ENCODE measurements around the gene GPI. TPM values are rescaled to one million over a fixed set of nuclear protein-coding genes. Genes with fewer than 3 reads are reported as not detected.

Gene GPI
- polyA plus RNA-seq, 1 of the 3 experiments (the other 2 are of a cell fraction) = 144 TPM

- Histone ChIP-seq H4K20me1 (ENCODE audit: insufficient read depth) (peaks cover 46% of the 10 kb centered on the region), H3K36me3 (replicated peaks in 1 of 2; ENCODE audit: control insufficient read depth in 1 of 2, insufficient read depth in 2 of 2, low read length in 1 of 2) (peaks cover 39 to 82% of the 10 kb centered on the region in 2 experiments), H3K27me3 (ENCODE audit: insufficient read depth) (no peaks in the 10 kb centered on the region), H2AFZ (ENCODE audit: low read depth) (no peak overlapping the region), H3K79me2 (ENCODE audit: insufficient read depth) (peaks cover 100% of the 10 kb centered on the region), H3K27ac (ENCODE audit: low read depth in 2 of 2, low read length in 1 of 2) (no peak overlapping the region), H3K4me1 (ENCODE audit: control insufficient read depth in 1 of 2, insufficient read depth in 2 of 2, low read depth in 1 of 2, low read length in 1 of 2) (no peaks in the 10 kb centered on the region), H3K4me3 (ENCODE audit: low read depth in 2 of 2, low read length in 1 of 2) (no peak overlapping the region), H3K4me2 (no peak overlapping the region), H3K9me3 (no peaks in the 10 kb centered on the region), H3F3A (replicated peaks; ENCODE audit: insufficient read depth) (no peaks in the 10 kb centered on the region), H3K9ac (no peak overlapping the region), H3K9me2 (no peaks in the 10 kb centered on the region)
- DNase-seq = no peak
- 99% methylated on average over 3 of the region's 3 CpGs for WGBS (ENCODE audit: low lambda C conversion rate)
- POLR2A ChIA-PET = no interaction called here
- TF ChIP-seq FOXM1 (IDR thresholded peaks at IDR 0.05; ENCODE audit: low read depth) = no peak
- no peak for TF ChIP-seq REST (IDR thresholded peaks at IDR 0.05; ENCODE audit: low read depth, low read length)
- no peak for TF ChIP-seq USF1 (IDR thresholded peaks at IDR 0.05; ENCODE audit: borderline replicate concordance, low read depth)
- no peak for TF ChIP-seq SIN3A (IDR thresholded peaks at IDR 0.05; ENCODE audit: borderline replicate concordance, low read depth, low read length)
- no peak for TF ChIP-seq EZH2phosphoT487 (IDR thresholded peaks at IDR 0.05; ENCODE audit: borderline replicate concordance, low read depth)
- TF ChIP-seq PBX3 (IDR thresholded peaks at IDR 0.05) = no peak
- no peak for TF ChIP-seq TAF1 (IDR thresholded peaks at IDR 0.05; ENCODE audit: borderline replicate concordance, low read depth, low read length)
- TF ChIP-seq ELF1 (IDR thresholded peaks at IDR 0.05) = no peak
- TF ChIP-seq GATA2 (CRISPR knock-in tag; IDR thresholded peaks at IDR 0.05) = no peak
- CTCF ChIA-PET = interaction anchor here (1.6 kb wide), 1 partner anchor 41 kb away, joined by 3 read pairs; no protein-coding TSS in a partner anchor
Observed at GRCh38 chr19:34436716-34437115, 71.7 kb downstream of the GPI start.

- ChIA-PET CTCF (interaction anchor here (1.1 kb wide), 2 partner anchors 16 to 18 kb away, joined by 4 read pairs; no protein-coding TSS in a partner anchor), POLR2A (no interaction called here)
Observed at GRCh38 chr19:34448191-34448590, 83.2 kb downstream of the GPI start.

More at GRCh38 chr19:34448191-34448590, 83.2 kb downstream of the GPI start:
- Histone ChIP-seq H3K9me2 (no peaks in the 10 kb centered on the region), H3F3A (replicated peaks; ENCODE audit: insufficient read depth) (peaks cover 3% of the 10 kb centered on the region), H2AFZ (ENCODE audit: low read depth) (no peak overlapping the region), H3K79me2 (ENCODE audit: insufficient read depth) (peaks cover 59% of the 10 kb centered on the region), H3K4me2 (no peak overlapping the region), H3K9ac (no peak overlapping the region), H3K9me3 (no peaks in the 10 kb centered on the region), H4K20me1 (ENCODE audit: insufficient read depth) (peaks cover 10% of the 10 kb centered on the region; the same call in 1 of the 2 replicates), H3K36me3 (replicated peaks in 1 of 2; ENCODE audit: control insufficient read depth in 1 of 2, insufficient read depth in 2 of 2, low read length in 1 of 2) (peaks cover 67 to 89% of the 10 kb centered on the region in 2 experiments), H3K4me1 (ENCODE audit: control insufficient read depth in 1 of 2, insufficient read depth in 2 of 2, low read depth in 1 of 2, low read length in 1 of 2) (no peaks in the 10 kb centered on the region; a peak in 1 of 4 replicates), H3K27me3 (ENCODE audit: insufficient read depth) (no peaks in the 10 kb centered on the region), H3K27ac (ENCODE audit: low read depth in 2 of 2, low read length in 1 of 2) (no peak overlapping the region), H3K4me3 (ENCODE audit: low read depth in 2 of 2, low read length in 1 of 2) (no peak overlapping the region)
- TF ChIP-seq CHD2 (IDR thresholded peaks at IDR 0.05; ENCODE audit: low read length, partially characterized antibody) = no peak
- TF ChIP-seq ZBTB33 (IDR thresholded peaks at IDR 0.05; ENCODE audit: borderline replicate concordance, low read depth) = no peak
- TF ChIP-seq POLR2AphosphoS5 (IDR thresholded peaks at IDR 0.05; ENCODE audit: low read depth, low read length) = no peak
- TF ChIP-seq RFX5 (IDR thresholded peaks at IDR 0.05; ENCODE audit: low read length) = no peak
- TF ChIP-seq EP300 (IDR thresholded peaks at IDR 0.05; ENCODE audit: borderline replicate concordance in 1 of 2, low read depth in 1 of 2, low read length in 1 of 2) = no peak
- no peak for TF ChIP-seq USF1 (IDR thresholded peaks at IDR 0.05; ENCODE audit: borderline replicate concordance, low read depth)
- no peak for TF ChIP-seq MEF2A (IDR thresholded peaks at IDR 0.05; ENCODE audit: borderline replicate concordance, low read depth)
- TF ChIP-seq JUND (IDR thresholded peaks at IDR 0.05) = no peak
- no peak for TF ChIP-seq MAX (IDR thresholded peaks at IDR 0.05; ENCODE audit: low read depth)
- whole genome bisulfite sequencing (ENCODE audit: low lambda C conversion rate) = 100% methylated on average over 3 of the region's 3 CpGs
- DNase-seq = no peak
